Astrocyte (in vitro differentiated cells and primary cell): ENCODE results near the gene MMP1. TPM values are rescaled to one million over a fixed set of nuclear protein-coding genes. Genes with fewer than 3 reads are reported as not detected.

Experiments used
- DNase-seq: peaks from one replicate; pipeline ENCODE4 v3.0.0-alpha.2; 2010; ENCODE audit warnings: low read depth
- FAIRE-seq: peaks from 2 replicates; lab custom pipeline; 2011; peaks lifted over from hg19 to GRCh38; lab: Jason Lieb, UNC
- H2AFZ ChIP-seq: 2 replicates; pipeline ENCODE4 v1.6.0; 2012; ENCODE audit warnings: low read depth, low read length, inconsistent platforms
- H3K27ac ChIP-seq: 2 replicates; pipeline ENCODE4 v1.5.1; 2011; ENCODE audit warnings: low read depth, low read length, inconsistent platforms
- H3K27me3 ChIP-seq: 2 replicates; pipeline ENCODE4 v1.6.0; 2011; ENCODE audit warnings: low read length, inconsistent platforms; ENCODE audit not compliant: insufficient read depth
- H3K36me3 ChIP-seq: 2 replicates; pipeline ENCODE4 v1.5.1; 2011; ENCODE audit warnings: low read length, inconsistent platforms; ENCODE audit not compliant: insufficient read depth
- H3K4me1 ChIP-seq: 2 replicates; pipeline ENCODE4 v1.5.1; 2011; ENCODE audit warnings: low read length, inconsistent platforms; ENCODE audit not compliant: insufficient read depth
- H3K4me2 ChIP-seq: 2 replicates; pipeline ENCODE4 v1.6.0; 2012; ENCODE audit warnings: low read length, inconsistent platforms
- H3K4me3 ChIP-seq: 2 replicates; pipeline ENCODE4 v1.5.1; 2011; ENCODE audit warnings: low read depth, mild to moderate bottlenecking, low read length, inconsistent platforms; ENCODE audit not compliant: insufficient read depth
- H3K79me2 ChIP-seq: 2 replicates; pipeline ENCODE4 v1.6.0; 2012; ENCODE audit warnings: mild to moderate bottlenecking, low read length, inconsistent platforms; ENCODE audit not compliant: insufficient read depth
- H3K9ac ChIP-seq: 2 replicates; pipeline ENCODE4 v1.6.0; 2012; ENCODE audit warnings: mild to moderate bottlenecking, low read length, inconsistent platforms
- H3K9me3 ChIP-seq: 2 replicates; pipeline ENCODE4 v1.5.1; 2012; ENCODE audit warnings: low read depth, mild to moderate bottlenecking, low read length, inconsistent platforms; ENCODE audit not compliant: insufficient read depth
- H4K20me1 ChIP-seq: 2 replicates; pipeline ENCODE4 v1.6.0; 2012; ENCODE audit warnings: low read length, inconsistent platforms; ENCODE audit not compliant: insufficient read depth
- H3K27ac Mint-ChIP-seq: one replicate; pipeline ENCODE4 v1.8.0; 2021; ENCODE audit warnings: mild to moderate bottlenecking, mixed read lengths; ENCODE audit not compliant: unreplicated experiment
- H3K27me3 Mint-ChIP-seq: one replicate; pipeline ENCODE4 v1.8.0; 2021; ENCODE audit warnings: low read depth, mixed read lengths; ENCODE audit not compliant: unreplicated experiment
- H3K36me3 Mint-ChIP-seq: one replicate; pipeline ENCODE4 v1.8.0; 2021; ENCODE audit warnings: low read depth, mixed read lengths; ENCODE audit not compliant: unreplicated experiment
- H3K4me1 Mint-ChIP-seq: one replicate; pipeline ENCODE4 v1.8.0; 2021; ENCODE audit warnings: low read depth, mixed read lengths; ENCODE audit not compliant: unreplicated experiment
- H3K4me3 Mint-ChIP-seq: one replicate; pipeline ENCODE4 v1.8.0; 2021; ENCODE audit warnings: mild to moderate bottlenecking, moderate library complexity, mixed read lengths; ENCODE audit not compliant: unreplicated experiment
- H3K9me3 Mint-ChIP-seq: one replicate; pipeline ENCODE4 v1.8.0; 2021; ENCODE audit warnings: mild to moderate bottlenecking, mixed read lengths; ENCODE audit not compliant: unreplicated experiment
- CTCF ChIP-seq: IDR thresholded peaks from 2 replicates; pipeline ENCODE4 v1.5.1; 2011; ENCODE audit warnings: low read depth, mild to moderate bottlenecking, inconsistent platforms, low read length, moderate library complexity; ENCODE audit not compliant: insufficient read depth
- EZH2 ChIP-seq: IDR thresholded peaks from 2 replicates; pipeline ENCODE4 v1.6.1; 2012; ENCODE audit warnings: mild to moderate bottlenecking, low read length, inconsistent platforms; ENCODE audit not compliant: insufficient read depth
- total RNA-seq: library from RNA; stranded (reverse); gene quantifications from 2 replicates; pipeline ENCODE4 v1.2.1, GENCODE V29; 2021

MMP1 gene
- total RNA-seq, 1 donor from 2014 or later = 0.64 TPM

- TF ChIP-seq EZH2 = no peak
- TF ChIP-seq CTCF = no peak
- H3K9me3 Mint-ChIP-seq = no peaks in the 10 kb centered on the region
- no peak overlapping the region for H3K27ac Mint-ChIP-seq
- DNase-seq (peak; percentile 64), FAIRE-seq (no peak)
- Histone ChIP-seq H3K9me3 (no peaks in the 10 kb centered on the region), H3K9ac (no peak overlapping the region), H3K27ac (no peak overlapping the region), H4K20me1 (no peaks in the 10 kb centered on the region), H3K79me2 (no peaks in the 10 kb centered on the region), H3K4me1 (peaks cover 6% of the 10 kb centered on the region), H3K36me3 (no peaks in the 10 kb centered on the region), H3K27me3 (no peaks in the 10 kb centered on the region), H3K4me3 (no peak overlapping the region), H3K4me2 (no peak overlapping the region), H2AFZ (no peak overlapping the region)
- no peaks in the 10 kb centered on the region for H3K36me3 Mint-ChIP-seq
- H3K27me3 Mint-ChIP-seq = no peaks in the 10 kb centered on the region
- H3K4me3 Mint-ChIP-seq = no peak overlapping the region
- peaks cover 11% of the 10 kb centered on the region for H3K4me1 Mint-ChIP-seq
Observed at GRCh38 chr11:102837156-102837555, 39.2 kb upstream of the MMP1 start.

- Histone ChIP-seq H2AFZ (no peak overlapping the region), H3K4me3 (no peak overlapping the region), H3K4me2 (peak overlapping the region; percentile 33), H3K4me1 (peaks cover 6% of the 10 kb centered on the region), H3K27ac (no peak overlapping the region), H4K20me1 (no peaks in the 10 kb centered on the region), H3K36me3 (no peaks in the 10 kb centered on the region), H3K9me3 (no peaks in the 10 kb centered on the region), H3K9ac (no peak overlapping the region), H3K79me2 (no peaks in the 10 kb centered on the region), H3K27me3 (no peaks in the 10 kb centered on the region)
- Mint-ChIP-seq H3K4me1 (peaks cover 11% of the 10 kb centered on the region), H3K27ac (no peak overlapping the region), H3K9me3 (no peaks in the 10 kb centered on the region), H3K4me3 (no peak overlapping the region), H3K27me3 (no peaks in the 10 kb centered on the region), H3K36me3 (no peaks in the 10 kb centered on the region)
- DNase-seq (peak; percentile 90), FAIRE-seq (peak; percentile 83)
- no peak for TF ChIP-seq EZH2
- no peak for TF ChIP-seq CTCF
Observed at GRCh38 chr11:102836290-102836875, 38.4 kb upstream of the MMP1 start.

GRCh38 chr11:102833731-102834130 is 35.8 kb upstream of the MMP1 start:
- Histone ChIP-seq H3K4me1 (peaks cover 6% of the 10 kb centered on the region), H3K4me3 (no peak overlapping the region), H3K4me2 (no peak overlapping the region), H3K27me3 (no peaks in the 10 kb centered on the region), H4K20me1 (no peaks in the 10 kb centered on the region), H3K9me3 (no peaks in the 10 kb centered on the region), H3K79me2 (no peaks in the 10 kb centered on the region), H3K9ac (no peak overlapping the region), H3K27ac (no peak overlapping the region), H3K36me3 (no peaks in the 10 kb centered on the region), H2AFZ (no peak overlapping the region)
- Mint-ChIP-seq H3K4me1 (peaks cover 23% of the 10 kb centered on the region), H3K27ac (no peak overlapping the region), H3K4me3 (no peak overlapping the region), H3K27me3 (no peaks in the 10 kb centered on the region), H3K9me3 (no peaks in the 10 kb centered on the region), H3K36me3 (no peaks in the 10 kb centered on the region)
- no peak for DNase-seq
- TF ChIP-seq CTCF (no peak), EZH2 (no peak)
- FAIRE-seq = no peak
